CD4-positive, alpha-beta T cell (primary cell): Measurements from ENCODE around the gene STX16. TPM values are rescaled to one million over a fixed set of nuclear protein-coding genes. Genes with fewer than 3 reads are reported as not detected.
A peak's percentile ranks its signal among the peaks of the same experiment; 100 is the strongest.

Source experiments
- ATAC-seq: fragments of 200-7000 bp; cut with Tn5 transposase; one replicate; pipeline ENCODE4 v1.10.0; 2022; ENCODE audit warnings: mild to moderate bottlenecking; ENCODE audit not compliant: poor library complexity
- CTCF ChIA-PET: fragments of 350-600 bp; sonication (Branson Sonifier 250); formaldehyde crosslinking; loops from one replicate; lab custom pipeline; 2021; ENCODE audit warnings: antibody characterized with exemption, inconsistent platforms; lab: Charles Lee
- POLR2A ChIA-PET: fragments of 350-600 bp; sonication (Branson Sonifier 250); formaldehyde crosslinking; loops from one replicate; lab custom pipeline; 2021; ENCODE audit warnings: antibody characterized with exemption, inconsistent platforms; lab: Charles Lee
- DNase-seq, 14 experiments: peaks; one replicate each; pipeline ENCODE4 v3.0.0-alpha.2; 2013 to 2020; ENCODE audit warnings: mixed read lengths in 2 of 14
- H3K27ac ChIP-seq, 2 donors: one replicate each; pipeline versions ENCODE4 v1.5.1 to v1.7.0; 2013; ENCODE audit warnings: low read length in 2 of 2, low read depth in 1 of 2, mild to moderate bottlenecking in 1 of 2
- H3K27me3 ChIP-seq, 2 experiments: 1 replicate in 1 of 2; 2 replicates in 1 of 2; pipeline versions ENCODE4 v1.6.1 to v1.7.0; 2013; ENCODE audit warnings: low read length in 2 of 2, control low read depth in 1 of 2, mild to moderate bottlenecking in 1 of 2, moderate library complexity in 1 of 2; ENCODE audit not compliant: insufficient read depth in 2 of 2, control insufficient read depth in 1 of 2
- H3K36me3 ChIP-seq: one replicate; pipeline ENCODE4 v1.6.1; 2013; ENCODE audit warnings: low read length, control low read depth; ENCODE audit not compliant: insufficient read depth
- H3K4me1 ChIP-seq: one replicate; pipeline ENCODE4 v1.6.1; 2013; ENCODE audit warnings: low read length, control low read depth; ENCODE audit not compliant: insufficient read depth
- H3K4me3 ChIP-seq: one replicate; pipeline ENCODE4 v1.5.1; 2013; ENCODE audit warnings: mild to moderate bottlenecking, low read length, moderate library complexity
- H3K9me3 ChIP-seq, 2 experiments: 1 replicate in 1 of 2; 2 replicates in 1 of 2; pipeline versions ENCODE4 v1.6.1 to v1.7.0; 2013; ENCODE audit warnings: low read length in 2 of 2, mild to moderate bottlenecking in 2 of 2, control low read depth in 1 of 2, moderate library complexity in 1 of 2; ENCODE audit not compliant: control insufficient read depth in 1 of 2, insufficient read depth in 1 of 2
- H3K27ac Mint-ChIP-seq: one replicate; pipeline ENCODE4 v1.8.0; 2020; ENCODE audit warnings: mixed read lengths
- H3K27me3 Mint-ChIP-seq: one replicate; pipeline ENCODE4 v1.8.0; 2021; ENCODE audit warnings: mixed read lengths
- H3K36me3 Mint-ChIP-seq: one replicate; pipeline ENCODE4 v1.8.0; 2021; ENCODE audit warnings: low read depth, mixed read lengths
- H3K4me1 Mint-ChIP-seq: one replicate; pipeline ENCODE4 v1.8.0; 2021; ENCODE audit warnings: low read depth, mixed read lengths
- H3K4me3 Mint-ChIP-seq: one replicate; pipeline ENCODE4 v1.8.0; 2020; ENCODE audit warnings: mild to moderate bottlenecking, mixed read lengths
- H3K9me3 Mint-ChIP-seq: one replicate; pipeline ENCODE4 v1.8.0; 2020; ENCODE audit warnings: mixed read lengths
- CTCF ChIP-seq: fragments of 200-600 bp; IDR thresholded peaks from one replicate; pipeline ENCODE4 v1.8.0; 2022; ENCODE audit warnings: antibody characterized with exemption, mild to moderate bottlenecking
- intact Hi-C, 2 experiments: fragments of 100-400 bp; cut with DNase I in 1 of 2; cut with micrococcal nuclease in 1 of 2; formaldehyde crosslinking; loops; one replicate each; pipeline versions ENCODE4 v1.15.1 to v1.9.0; 2023 to 2025; cut with DNase I, micrococcal nuclease
- total RNA-seq, 174 experiments: library from RNA in 2 of 174; stranded (reverse) in 2 of 174; gene quantifications; one replicate each; pipeline ENCODE4 v1.2.3 and lab custom pipeline; 2021 to 2026

The STX16 gene
- total RNA-seq, 2 experiments from 2014 or later, result 179 to 181 TPM

GRCh38 chr20:58719971-58720371 is 68.9 kb downstream of the STX16 start:
- ATAC-seq, result no peak
- no peaks in the 10 kb centered on the region for H3K4me1 ChIP-seq
- no peaks in the 10 kb centered on the region for H3K9me3 ChIP-seq
- intact Hi-C loops, result no loop called here
- POLR2A ChIA-PET, result no interaction called here
- peaks cover 16 to 17% of the 10 kb centered on the region in 2 experiments for H3K27me3 ChIP-seq
- H3K27me3 Mint-ChIP-seq, result peaks cover 43% of the 10 kb centered on the region
- no peaks in the 10 kb centered on the region for H3K36me3 Mint-ChIP-seq
- CTCF ChIA-PET, result no interaction called here
- DNase-seq, result peak in 1 of 14 experiments; percentile 22
- TF ChIP-seq CTCF, result no peak
- no peak overlapping the region for H3K27ac Mint-ChIP-seq
- H3K36me3 ChIP-seq, result peaks cover 3% of the 10 kb centered on the region
- H3K4me3 ChIP-seq, result no peak overlapping the region
- H3K9me3 Mint-ChIP-seq, result no peaks in the 10 kb centered on the region
- no peak overlapping the region for H3K27ac ChIP-seq
- no peaks in the 10 kb centered on the region for H3K4me1 Mint-ChIP-seq
- no peak overlapping the region for H3K4me3 Mint-ChIP-seq

- Mint-ChIP-seq H3K4me1 (no peaks in the 10 kb centered on the region), H3K27ac (no peak overlapping the region), H3K9me3 (no peaks in the 10 kb centered on the region), H3K36me3 (no peaks in the 10 kb centered on the region), H3K27me3 (peaks cover 44% of the 10 kb centered on the region), H3K4me3 (no peak overlapping the region)
- no peaks in the 10 kb centered on the region for H3K9me3 ChIP-seq
- POLR2A ChIA-PET, result no interaction called here
- no peak overlapping the region for H3K27ac ChIP-seq
- no peak overlapping the region for H3K4me3 ChIP-seq
- ATAC-seq (no peak), DNase-seq (peak in 1 of 14 experiments; percentile 4)
- peaks cover 16 to 17% of the 10 kb centered on the region in 2 experiments for H3K27me3 ChIP-seq
- TF ChIP-seq CTCF, result no peak
- no peaks in the 10 kb centered on the region for H3K4me1 ChIP-seq
- CTCF ChIA-PET, result no interaction called here
- intact Hi-C loops, result no loop called here
- H3K36me3 ChIP-seq, result no peaks in the 10 kb centered on the region
Measured at GRCh38 chr20:58720890-58721289, 69.8 kb downstream of the STX16 start.

GRCh38 chr20:58721951-58722778 is 71.1 kb downstream of the STX16 start:
- TF ChIP-seq CTCF, result no peak
- no peaks in the 10 kb centered on the region for H3K36me3 ChIP-seq

More at GRCh38 chr20:58721951-58722778, 71.1 kb downstream of the STX16 start:
- POLR2A ChIA-PET, result no interaction called here
- intact Hi-C loops, result no loop called here
- ATAC-seq (no peak), DNase-seq (peak in 1 of 14 experiments; percentile 24)
- Mint-ChIP-seq H3K9me3 (peaks cover 7% of the 10 kb centered on the region), H3K36me3 (no peaks in the 10 kb centered on the region), H3K4me3 (no peak overlapping the region), H3K4me1 (no peaks in the 10 kb centered on the region), H3K27me3 (peaks cover 56% of the 10 kb centered on the region), H3K27ac (no peak overlapping the region)
- H3K9me3 ChIP-seq, result peaks cover 0 to 5% of the 10 kb centered on the region in 2 experiments
- no peak overlapping the region for H3K4me3 ChIP-seq
- no peaks in the 10 kb centered on the region for H3K4me1 ChIP-seq
- H3K27me3 ChIP-seq, result peaks cover 17 to 20% of the 10 kb centered on the region in 2 experiments
- H3K27ac ChIP-seq, result no peak overlapping the region
- CTCF ChIA-PET, result no interaction called here
